GM20431 (cell line): Measurements from ENCODE around the gene MIOX.

ENCODE experiments used
- in situ Hi-C: fragments of 300-500 bp; cut with MseI, MboI; formaldehyde crosslinking; loops from one replicate; pipeline ENCODE4 v1.15.0; 2020; ENCODE audit warnings: low sequenced_read_pairs; ENCODE audit not compliant: unreplicated experiment

The MIOX gene

DNA sequence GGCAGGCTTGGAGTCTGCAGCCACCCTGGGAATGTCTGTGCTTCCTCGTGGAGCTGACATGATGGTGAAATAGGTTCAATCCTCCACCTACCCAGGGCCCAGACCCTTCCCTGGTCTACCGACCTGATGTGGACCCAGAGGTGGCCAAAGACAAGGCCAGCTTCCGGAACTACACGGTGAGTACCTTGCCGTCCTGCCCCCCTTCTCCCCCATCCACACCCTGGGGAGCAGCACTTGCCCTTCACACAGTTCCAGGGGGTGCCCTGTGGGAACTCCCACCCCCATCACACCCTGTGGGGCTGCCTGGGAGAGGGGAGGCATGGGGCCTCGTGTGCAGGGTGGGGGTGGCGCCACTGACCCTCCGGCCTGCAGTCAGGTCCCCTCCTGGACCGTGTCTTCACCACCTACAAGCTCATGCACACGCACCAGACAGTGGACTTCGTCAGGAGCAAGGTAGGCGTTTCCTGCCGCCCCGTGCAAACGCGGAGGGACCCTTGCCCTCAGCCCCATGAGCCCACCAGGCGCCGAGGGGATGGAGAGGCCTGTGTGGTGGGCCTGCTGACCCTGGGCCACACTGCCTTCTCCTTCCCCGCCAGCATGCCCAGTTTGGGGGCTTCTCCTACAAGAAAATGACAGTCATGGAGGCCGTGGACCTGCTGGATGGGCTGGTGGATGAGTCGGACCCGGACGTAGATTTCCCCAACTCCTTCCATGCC lies 789 bp downstream of the MIOX start:
- in situ Hi-C loops, result no loop called here

DNA sequence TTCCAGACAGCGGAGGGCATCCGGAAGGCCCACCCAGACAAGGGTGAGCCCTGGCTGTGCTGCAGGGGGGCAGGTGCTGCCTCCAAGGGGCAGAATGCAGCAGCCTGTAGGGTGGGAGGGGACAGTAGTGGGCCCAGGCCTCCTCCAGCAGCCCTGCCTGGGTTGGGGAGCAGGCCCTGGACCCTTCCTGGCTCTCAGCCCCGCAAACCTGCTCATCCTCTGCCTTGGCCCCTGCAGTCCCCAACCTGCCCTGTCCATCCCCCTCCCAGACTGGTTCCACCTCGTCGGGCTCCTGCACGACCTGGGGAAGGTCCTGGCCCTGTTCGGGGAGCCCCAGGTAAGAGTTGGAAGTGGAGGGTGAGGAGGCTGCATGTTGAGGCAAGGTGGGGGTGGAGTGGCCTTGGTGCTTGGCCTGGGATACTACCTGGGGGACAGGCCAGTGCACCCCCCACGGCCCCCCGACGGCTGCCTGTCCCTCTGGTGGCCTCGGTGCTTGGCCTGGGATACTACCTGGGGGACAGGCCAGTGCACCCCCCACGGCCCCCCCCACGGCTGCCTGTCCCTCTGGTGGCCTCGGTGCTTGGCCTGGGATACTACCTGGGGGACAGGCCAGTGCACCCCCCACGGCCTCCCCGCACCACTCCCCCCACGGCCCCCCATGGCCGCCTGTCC lies 1.5 kb downstream of the MIOX start:
- in situ Hi-C loops, result no loop called here

DNA sequence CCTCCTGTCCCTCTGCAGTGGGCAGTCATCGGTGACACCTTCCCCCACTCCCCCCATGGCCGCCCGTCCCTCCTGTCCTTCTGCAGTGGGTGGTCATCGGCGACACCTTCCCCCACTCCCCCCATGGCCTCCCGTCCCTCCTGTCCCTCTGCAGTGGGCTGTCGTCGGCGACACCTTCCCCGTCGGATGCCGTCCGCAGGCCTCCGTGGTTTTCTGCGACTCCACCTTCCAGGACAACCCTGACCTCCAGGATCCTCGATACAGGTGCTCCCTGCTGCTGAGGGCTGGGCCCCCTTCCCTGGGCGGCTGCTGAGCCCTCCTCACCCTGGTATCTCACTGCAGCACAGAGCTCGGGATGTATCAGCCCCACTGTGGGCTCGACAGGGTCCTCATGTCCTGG lies 2.2 kb downstream of the MIOX start:
- in situ Hi-C loops, result no loop called here

- in situ Hi-C loops, result no loop called here
These were observed 2.9 kb downstream of the MIOX start for GRCh38 chr22:50489363-50490243.

DNA sequence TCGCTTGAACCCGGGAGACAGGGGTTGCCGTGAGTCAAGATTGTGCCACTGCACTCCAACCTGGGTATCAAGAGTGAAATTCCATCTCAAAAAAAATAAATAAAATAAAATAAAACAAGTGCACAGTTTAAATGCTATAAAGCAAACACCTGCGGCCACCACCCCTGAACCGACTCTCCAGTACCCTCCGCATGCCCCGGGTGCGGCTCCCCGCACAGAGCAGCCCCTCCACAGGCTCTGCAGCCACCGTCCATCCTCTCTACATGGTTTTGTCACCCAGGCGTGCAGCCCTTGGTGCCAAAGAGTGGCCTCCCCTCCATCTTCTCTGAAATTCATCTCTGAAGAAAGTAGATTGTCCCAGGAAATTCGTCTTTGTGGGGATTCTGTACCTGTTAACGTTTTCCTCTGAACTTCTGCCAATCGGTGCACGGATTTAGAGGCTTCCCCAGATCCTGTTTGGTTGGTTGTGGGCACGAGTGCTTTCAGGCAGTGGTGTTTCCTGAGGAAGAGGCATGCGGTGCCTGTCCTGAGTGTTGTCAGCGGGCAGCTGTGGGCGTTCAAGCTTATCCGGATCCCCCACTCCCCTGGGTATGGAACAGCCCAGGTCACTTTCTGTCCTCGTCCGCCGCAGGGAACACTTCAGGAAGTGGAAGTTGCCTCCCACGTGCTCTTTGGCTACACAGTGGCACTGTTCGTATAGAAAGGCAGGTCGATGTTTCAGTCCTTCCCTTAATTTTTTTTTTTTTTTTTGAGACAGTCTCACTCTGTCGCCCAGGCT lies 4.1 kb downstream of the MIOX start:
- in situ Hi-C loops, result no loop called here

GRCh38 chr22:50497093-50497492 lies 10.4 kb downstream of the MIOX start:
- in situ Hi-C loops, result no loop called here

DNA sequence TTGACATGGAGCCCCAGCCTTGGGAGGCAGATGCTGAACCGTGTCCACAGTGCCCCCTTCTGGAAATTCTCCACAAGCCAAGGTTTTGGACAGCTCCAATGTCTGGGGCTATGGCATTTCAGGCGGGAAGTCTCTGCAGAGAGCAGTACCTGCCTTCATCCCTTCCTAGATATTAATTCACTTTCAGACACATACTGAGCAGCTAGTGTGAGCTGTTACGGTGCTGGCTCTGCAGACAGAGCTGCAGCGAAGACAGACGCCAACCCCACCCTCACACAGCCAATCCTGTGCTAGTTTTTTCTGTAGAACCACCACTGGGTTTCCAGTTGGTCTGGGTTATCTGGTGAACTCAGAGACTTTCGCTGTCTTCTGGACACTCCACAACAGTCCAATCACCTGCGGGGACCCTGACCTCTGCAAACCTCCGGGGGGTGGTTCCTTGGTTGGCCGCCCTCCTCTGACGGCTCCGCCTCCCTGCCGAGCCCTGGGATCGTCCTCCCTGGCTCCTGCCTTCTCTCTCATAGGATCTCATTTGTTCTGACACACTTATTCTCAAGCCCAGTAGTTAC lies 11.7 kb downstream of the MIOX start:
- in situ Hi-C loops, result no loop called here

GRCh38 chr22:50500452-50500851 lies 13.8 kb downstream of the MIOX start:
- in situ Hi-C loops, result no loop called here

DNA sequence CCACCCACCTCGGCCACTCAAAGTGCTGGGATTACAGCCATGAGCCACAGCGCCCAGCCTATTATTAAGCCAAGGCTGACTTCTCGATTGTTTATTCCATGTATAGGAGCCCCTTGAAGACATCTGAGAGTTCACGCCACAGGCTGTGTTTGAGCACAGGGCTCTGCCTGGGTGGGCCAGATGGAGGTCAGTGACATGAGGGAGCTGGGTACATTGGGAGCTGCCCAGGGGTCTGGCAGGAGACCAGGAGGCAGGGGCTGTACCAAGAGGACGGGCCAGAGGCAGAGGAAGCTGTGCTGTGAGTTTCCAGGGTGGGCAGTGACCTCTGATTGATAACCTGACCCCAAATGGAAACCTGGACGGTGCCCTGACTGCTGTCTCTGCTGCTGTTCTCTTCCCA lies 15.4 kb downstream of the MIOX start:
- in situ Hi-C loops, result no loop called here

GRCh38 chr22:50502628-50503474 lies 16.2 kb downstream of the MIOX start:
- in situ Hi-C loops, result no loop called here

DNA sequence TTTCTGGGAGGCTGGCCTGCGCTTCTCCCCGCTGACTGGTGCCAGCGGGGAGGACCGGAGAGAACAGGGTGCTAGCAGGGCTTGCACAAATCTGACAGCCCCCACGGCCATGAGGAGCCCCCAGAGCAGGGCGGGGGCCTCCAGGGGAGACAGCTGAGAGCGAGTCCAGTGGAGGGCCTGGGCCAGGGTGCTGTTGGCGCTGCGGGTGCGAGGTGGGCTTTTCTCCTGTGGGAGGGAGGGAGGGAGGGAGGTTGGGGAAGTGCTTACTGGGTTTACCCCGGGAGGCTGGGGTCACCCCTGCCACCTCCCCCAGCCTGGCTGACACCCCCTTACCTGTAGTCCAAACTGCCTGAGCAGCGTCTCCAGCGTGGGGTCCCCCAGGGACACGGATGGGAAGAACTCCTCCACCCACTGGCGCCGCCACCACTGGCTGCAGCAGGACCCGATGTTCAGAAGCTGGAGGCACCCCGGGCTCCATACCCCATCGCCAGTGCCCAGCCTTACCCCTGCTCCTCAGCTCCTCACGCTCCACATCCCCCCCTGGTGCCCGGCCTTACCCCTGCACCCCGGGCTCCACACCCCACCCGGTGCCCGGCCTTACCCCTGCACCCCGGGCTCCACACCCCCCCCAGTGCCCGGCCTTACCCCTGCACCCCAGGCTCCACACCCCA lies 17.0 kb downstream of the MIOX start:
- in situ Hi-C loops, result no loop called here

DNA sequence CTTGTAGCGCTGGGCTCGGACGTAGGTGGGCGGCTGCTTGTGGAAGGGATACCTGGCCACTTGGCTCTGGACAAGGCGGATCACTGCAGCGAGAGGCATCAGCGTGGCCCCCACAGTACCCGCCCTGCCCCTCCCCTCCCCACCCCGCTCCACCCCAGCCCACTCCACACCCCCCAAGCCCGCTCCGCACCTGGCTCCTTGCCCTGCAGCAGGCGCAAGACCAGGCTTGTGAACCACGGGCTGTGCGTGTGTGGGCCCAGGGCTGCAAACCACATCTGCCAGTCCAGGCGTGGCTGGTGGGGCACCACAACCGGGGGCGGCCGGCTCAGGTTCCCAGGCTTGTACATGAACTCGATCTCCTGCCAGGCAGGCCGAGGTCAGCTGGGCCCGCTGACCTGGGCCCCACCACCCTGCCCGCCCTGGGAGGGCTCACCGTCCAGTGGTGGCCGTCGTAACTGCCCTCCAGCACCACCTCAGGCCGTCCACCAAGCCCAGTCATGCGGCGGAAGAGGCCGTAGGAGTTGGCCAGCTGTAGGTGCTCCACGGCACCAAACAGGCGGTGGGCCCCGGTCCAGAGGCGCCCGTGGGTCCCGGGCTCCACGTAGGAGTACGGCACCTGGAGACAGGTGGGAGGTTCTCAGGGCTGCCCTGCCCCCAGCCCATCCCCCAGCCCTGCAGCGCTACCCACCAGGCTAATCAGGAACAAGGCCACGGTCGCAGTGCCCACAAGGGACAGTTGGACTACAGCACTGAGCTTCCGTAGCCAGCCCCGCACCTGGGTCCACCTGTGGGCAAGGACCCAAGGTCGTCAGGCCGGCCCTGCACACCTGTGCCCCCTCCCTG lies 17.9 kb downstream of the MIOX start:
- in situ Hi-C loops, result no loop called here

DNA sequence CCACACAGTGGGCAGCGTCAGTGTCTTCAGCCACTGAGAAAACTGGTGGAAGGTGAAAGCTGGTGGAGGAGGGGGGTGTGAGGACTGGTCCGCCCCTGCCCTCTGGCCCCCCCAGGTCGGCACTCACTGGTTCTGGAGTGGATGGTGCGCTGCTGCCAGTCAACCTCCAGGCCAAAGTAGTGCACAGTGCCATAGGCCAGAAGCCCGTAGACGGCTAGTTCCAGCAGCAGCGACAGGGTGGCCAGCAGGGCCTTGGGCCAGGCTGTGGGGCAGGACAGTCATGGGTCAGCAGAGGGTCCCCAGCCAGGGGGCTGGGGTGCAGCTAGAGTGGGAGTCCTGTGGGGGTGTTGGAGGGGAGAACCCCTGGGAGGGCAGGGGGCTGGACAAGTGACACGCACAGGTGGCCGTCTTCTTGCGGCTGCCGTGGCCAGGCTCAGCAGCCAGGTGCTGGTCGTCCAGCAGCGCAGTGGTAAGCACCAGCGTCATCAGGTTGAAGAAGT lies 18.7 kb downstream of the MIOX start:
- in situ Hi-C loops, result no loop called here

DNA sequence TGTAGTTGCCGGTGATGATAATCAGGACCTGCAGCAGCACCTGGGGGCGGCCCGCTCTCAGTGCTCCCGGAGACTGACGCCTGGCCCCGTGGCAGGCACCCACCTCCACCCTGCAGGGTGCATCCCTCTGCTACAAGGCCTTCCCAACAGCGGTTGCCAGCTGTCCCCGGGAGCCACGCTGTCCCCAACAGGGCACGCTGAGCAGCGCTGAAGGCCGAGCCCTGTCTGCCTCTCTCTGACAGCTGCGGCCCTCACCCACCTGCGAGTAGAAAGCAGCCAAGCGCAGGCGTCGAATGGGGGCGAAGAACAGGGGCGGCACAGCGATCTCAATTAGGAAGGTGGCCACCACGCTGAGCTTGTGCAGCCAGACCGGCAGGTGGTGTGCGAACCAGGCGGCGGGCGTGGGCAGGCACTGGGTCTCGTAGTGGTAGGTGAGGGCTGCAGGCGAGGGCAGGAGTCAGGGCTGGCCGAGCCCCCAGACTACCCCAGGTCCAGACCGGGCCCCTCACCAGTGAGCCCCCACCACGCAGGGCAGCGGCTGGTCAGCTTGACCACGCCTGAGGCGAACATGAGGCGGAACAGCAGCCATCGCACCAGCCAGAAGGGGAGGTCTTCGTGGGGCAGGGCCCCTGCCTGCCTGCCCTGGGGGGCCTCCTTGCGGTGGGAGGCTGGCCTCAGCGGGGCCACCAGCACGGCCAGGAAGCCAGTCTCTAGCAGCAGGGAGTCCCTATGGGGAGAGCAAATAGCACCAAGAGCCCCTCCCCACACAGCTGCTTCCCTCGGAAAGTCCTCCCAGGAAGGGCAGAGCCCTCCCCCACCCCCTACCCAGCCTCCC lies 19.3 kb downstream of the MIOX start:
- in situ Hi-C loops, result no loop called here

DNA sequence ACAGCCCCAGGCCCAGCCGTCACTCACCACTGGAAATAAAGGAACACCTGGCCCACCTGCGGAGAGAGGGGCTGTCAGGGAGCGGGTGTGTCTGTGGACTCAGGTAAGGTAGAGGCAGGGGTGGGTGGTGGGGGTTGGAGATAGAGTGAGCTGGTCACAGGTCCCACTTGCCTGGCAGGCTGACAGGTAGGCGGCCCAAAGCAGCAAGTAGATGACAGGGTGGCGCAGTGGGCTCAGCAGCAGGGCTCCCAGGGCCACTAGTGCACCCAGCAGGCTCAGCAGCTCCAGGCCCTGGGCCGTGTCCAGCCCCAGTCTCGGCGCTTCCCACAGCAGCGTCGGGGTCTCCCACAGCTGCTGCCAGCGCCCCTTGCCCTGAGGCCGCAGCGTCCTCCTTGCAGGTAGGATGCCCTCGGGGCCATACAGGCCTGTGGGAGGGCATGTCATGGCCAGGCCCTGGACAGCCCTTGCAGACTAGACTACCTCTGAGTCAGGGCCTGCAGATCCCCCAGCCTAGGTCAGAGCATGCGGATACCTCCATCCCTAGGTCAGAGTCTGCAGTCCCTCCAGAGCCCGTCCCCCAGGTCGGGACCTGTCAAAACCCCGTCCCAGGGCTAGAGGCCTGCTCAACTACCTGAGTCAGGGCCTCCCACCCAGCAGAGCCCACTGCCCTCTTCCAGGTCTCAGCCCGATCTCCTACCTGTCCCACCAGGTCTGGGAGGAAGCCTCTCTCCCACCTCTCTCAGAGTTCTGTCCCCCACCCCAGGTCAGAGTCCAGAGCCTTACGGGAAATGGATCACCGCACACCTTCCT lies 20.2 kb downstream of the MIOX start:
- in situ Hi-C loops, result no loop called here
